GM12878 (cell line): ENCODE results near the gene FRMD5. TPM values are rescaled to one million over a fixed set of nuclear protein-coding genes. Genes with fewer than 3 reads are reported as not detected.
A peak's percentile ranks its signal among the peaks of the same experiment; 100 is the strongest.

Experiments used
- BRCA1 ChIP-seq: IDR thresholded peaks from 2 replicates; pipeline ENCODE4 v1.6.1; 2011; ENCODE audit warnings: low read depth, low read length, improper control_type of control experiment
- CBX5 ChIP-seq: sonication (generic); IDR thresholded peaks from 2 replicates; pipeline ENCODE4 v1.6.1; 2016; ENCODE audit warnings: low read depth, moderate library complexity, mild to moderate bottlenecking, inconsistent platforms
- CEBPB ChIP-seq, 2 experiments: fragments of 150-350 bp in 1 of 2; IDR thresholded peaks; 2 replicates each; pipeline ENCODE4 v1.6.1; 2012 to 2014; ENCODE audit warnings: low read depth in 2 of 2, low read length in 2 of 2, borderline replicate concordance in 1 of 2, inconsistent platforms in 1 of 2
- EED ChIP-seq: sonication (generic); IDR thresholded peaks from 2 replicates; pipeline ENCODE4 v1.6.1; 2016; ENCODE audit warnings: antibody characterized with exemption, low read depth
- EZH2 ChIP-seq: IDR thresholded peaks from 2 replicates; pipeline ENCODE4 v1.6.1; 2012; ENCODE audit warnings: low read depth, mild to moderate bottlenecking, control low read depth, inconsistent platforms, low read length, borderline replicate concordance; ENCODE audit not compliant: control insufficient read depth
- GATAD2B ChIP-seq: fragments of 450-650 bp; conservative IDR thresholded peaks from 2 replicates; pipeline ENCODE4 v1.6.1; 2017; ENCODE audit warnings: low read depth, mild to moderate bottlenecking, moderate library complexity
- IRF4 ChIP-seq: IDR thresholded peaks from 2 replicates; pipeline ENCODE4 v1.6.1; 2011; ENCODE audit warnings: low read depth, low read length
- IRF5 ChIP-seq: fragments of 450-650 bp; IDR thresholded peaks from 2 replicates; pipeline ENCODE4 v1.6.1; 2017; ENCODE audit warnings: borderline replicate concordance
- POLR2AphosphoS5 ChIP-seq: IDR thresholded peaks from 2 replicates; pipeline ENCODE4 v1.6.1; 2011; ENCODE audit warnings: mild to moderate bottlenecking, low read length, inconsistent platforms
- PRDM15 ChIP-seq: fragments of 450-650 bp; formaldehyde crosslinking; IDR thresholded peaks from 2 replicates; pipeline ENCODE4 v1.4.0; 2020; ENCODE audit warnings: mild to moderate bottlenecking, moderate library complexity
- REST ChIP-seq: IDR thresholded peaks from 2 replicates; pipeline ENCODE4 v1.6.1; 2012; ENCODE audit warnings: mild to moderate bottlenecking, low read depth, low read length
- RUNX3 ChIP-seq: IDR thresholded peaks from 2 replicates; pipeline ENCODE4 v1.6.1; 2012; ENCODE audit warnings: low read length, inconsistent platforms
- ZBTB11 ChIP-seq: fragments of 450-650 bp; formaldehyde crosslinking; IDR thresholded peaks from 2 replicates; pipeline ENCODE4 v1.5.0; 2022; ENCODE audit warnings: mild to moderate bottlenecking, missing genetic modification characterization
- polyA plus RNA-seq, 11 experiments: library from polyadenylated mRNA; depleted of rRNA in 4 of 11; unstranded in 6 of 11; stranded (reverse) in 5 of 11; fragments of >200 nt; fragmentation: Nextera tagmentation in 4 of 11; fragmentation: Illumina TruSeq in 1 of 11; extraction: Ambion mirVana in 4 of 11; extraction: Trizol in 1 of 11; gene quantifications; 1 replicate in 1 of 11; 2 replicates in 10 of 11; pipeline versions ENCODE4 v1.2.1 to v1.2.3, GENCODE V29; 2011 to 2016; ENCODE audit warnings: inconsistent platforms in 2 of 11, missing spikeins in 2 of 11, low read depth in 1 of 11
- total RNA-seq, 4 experiments: library from RNA; depleted of rRNA in 3 of 4; stranded (reverse); fragments of >200 nt in 3 of 4; fragmentation: Illumina TruSeq in 1 of 4; extraction: Trizol in 1 of 4; gene quantifications; 2 replicates each; pipeline versions ENCODE4 v1.2.1 to v1.2.3, GENCODE V29; 2013 to 2021

Gene FRMD5
- total and polyA plus RNA-seq, 10 of the 15 experiments (the other 5 are each of a cell fraction or from before 2014, with no cell fraction given), result 0.26 to 6.4 (median 0.68) TPM; not detected in 1

- TF ChIP-seq REST, result no peak
- no peak for TF ChIP-seq IRF5
- TF ChIP-seq IRF4, result no peak
- TF ChIP-seq CBX5, result peak; percentile 73; the same call in 1 of the 2 replicates
- 0 out of 2 replicates have a peak, but pooled peaks have one; percentile 17 for TF ChIP-seq EED
- TF ChIP-seq GATAD2B, result peak; percentile 74; the same call in 1 of the 2 replicates
- TF ChIP-seq CEBPB (IDR thresholded peaks at IDR 0.05; ENCODE audit: borderline replicate concordance in 1 of 2, low read depth in 2 of 2, low read length in 2 of 2), result no peak
- peak; percentile 99 for TF ChIP-seq POLR2AphosphoS5
- no peak for TF ChIP-seq BRCA1
- TF ChIP-seq RUNX3, result 0 out of 2 replicates have a peak, but pooled peaks have one; percentile 70
- no peak for TF ChIP-seq EZH2
- TF ChIP-seq ZBTB11, result no peak
- TF ChIP-seq PRDM15 (CRISPR knock-in tag), result no peak
These were observed 370.5 kb downstream of the FRMD5 start, which contains the start of gene MFAP1 (continued) for GRCh38 chr15:43824302-43825246.
